Measurements from ENCODE around the gene SIDT1. TPM values are rescaled to one million over a fixed set of nuclear protein-coding genes. Genes with fewer than 3 reads are reported as not detected.
A peak's percentile ranks its signal among the peaks of the same experiment; 100 is the strongest.

Gene SIDT1
- total RNA-seq, 2 experiments from 2014 or later = 19.0 to 19.7 TPM

Small RNA genes lying within 50 kb of the gene (microRNA-seq; reads per million reads assigned to microRNA genes)
- 19.4 reads per million, percentile 44 among the genes with 10 or more reads in this experiment for gene MIR4446 (ENCODE audit: borderline replicate concordance)

Other genes with a start within 250 kb of the SIDT1 start
- gene CFAP44, start 91.1 kb upstream of the SIDT1 start, total RNA-seq = 1 to 10 TPM; 4.3 to 4.6 TPM
- 10 to 100 TPM; 31.9 to 32.8 TPM for gene SPICE1, start 17.4 kb upstream of the SIDT1 start, total RNA-seq
- gene USF3, start 164.1 kb downstream of the SIDT1 start, total RNA-seq = 10 to 100 TPM; 12.9 to 19.6 TPM
- 100 to 1,000 TPM in 1 of 2 experiments, 10 to 100 TPM in 1; 97.1 to 122 TPM for gene NAA50, start 213.7 kb downstream of the SIDT1 start, total RNA-seq
- 10 to 100 TPM; 45.2 to 48.3 TPM for gene ATP6V1A, start 214.5 kb downstream of the SIDT1 start, total RNA-seq